Natural killer cell (primary cell): ENCODE measurements around the gene APOBEC4. TPM values are rescaled to one million over a fixed set of nuclear protein-coding genes. Genes with fewer than 3 reads are reported as not detected.

Experiments used
- ATAC-seq, 3 donors: fragments of 150-1000 bp in 2 of 3; fragments of 200-7000 bp in 1 of 3; cut with Tn5 transposase; 1 replicate in 1 of 3; 2 replicates in 2 of 3; pipeline ENCODE4 v1.10.0; 2021; ENCODE audit warnings: mild to moderate bottlenecking in 2 of 3, moderate library complexity in 2 of 3
- DNase-seq, 2 donors: peaks; one replicate each; pipeline versions ENCODE4 v3.0.0 to v3.0.0-alpha.2; 2013 to 2021; ENCODE audit warnings: mixed read lengths in 1 of 2
- H3K27ac ChIP-seq: one replicate; pipeline ENCODE4 v1.5.1; 2013; ENCODE audit warnings: mild to moderate bottlenecking, low read length
- H3K27me3 ChIP-seq: one replicate; pipeline ENCODE4 v1.6.1; 2013; ENCODE audit warnings: low read length; ENCODE audit not compliant: control insufficient read depth, insufficient read depth
- H3K36me3 ChIP-seq: one replicate; pipeline ENCODE4 v1.6.1; 2013; ENCODE audit warnings: low read length; ENCODE audit not compliant: control insufficient read depth, insufficient read depth
- H3K4me1 ChIP-seq: one replicate; pipeline ENCODE4 v1.6.1; 2013; ENCODE audit warnings: low read length; ENCODE audit not compliant: control insufficient read depth, insufficient read depth
- H3K4me3 ChIP-seq: one replicate; pipeline ENCODE4 v1.5.1; 2013; ENCODE audit warnings: low read length
- H3K9me3 ChIP-seq: one replicate; pipeline ENCODE4 v1.6.1; 2013; ENCODE audit warnings: low read length; ENCODE audit not compliant: control insufficient read depth, insufficient read depth
- H3K27ac Mint-ChIP-seq, 2 donors: one replicate each; pipeline ENCODE4 v1.8.0; 2022; ENCODE audit warnings: mild to moderate bottlenecking in 2 of 2, mixed read lengths in 2 of 2, moderate library complexity in 1 of 2
- H3K27me3 Mint-ChIP-seq, 2 donors: one replicate each; pipeline ENCODE4 v1.8.0; 2022; ENCODE audit warnings: low read depth in 2 of 2, mixed read lengths in 2 of 2
- H3K36me3 Mint-ChIP-seq: one replicate; pipeline ENCODE4 v1.8.0; 2022; ENCODE audit warnings: mixed read lengths
- H3K4me1 Mint-ChIP-seq, 2 donors: one replicate each; pipeline ENCODE4 v1.8.0; 2022; ENCODE audit warnings: mixed read lengths in 2 of 2
- H3K4me3 Mint-ChIP-seq: one replicate; pipeline ENCODE4 v1.8.0; 2022; ENCODE audit warnings: mild to moderate bottlenecking, moderate library complexity, mixed read lengths
- H3K9me3 Mint-ChIP-seq, 2 donors: one replicate each; pipeline ENCODE4 v1.8.0; 2022; ENCODE audit warnings: mixed read lengths in 2 of 2
- WGBS: methylation state at CpG from one replicate; pipeline ENCODE4 v1.1.7; 2013; ENCODE audit warnings: missing lambda C conversion rate; ENCODE audit not compliant: insufficient coverage; 5-methylcytosine and 5-hydroxymethylcytosine counted together
- intact Hi-C: fragments of 100-400 bp; cut with micrococcal nuclease; formaldehyde crosslinking; loops from one replicate; pipeline ENCODE4 v1.14.2; 2022
- total RNA-seq, 4 donors: library from RNA; stranded (reverse); fragments of 120-200 nt in 1 of 4; gene quantifications; one replicate each; pipeline versions ENCODE4 v1.2.3 to v1.2.4, GENCODE V29; 2013 to 2022
- TF ChIP-seq, protein P1 (sequence below): fragments of 200-600 bp; IDR thresholded peaks from one replicate; pipeline ENCODE4 v1.8.0; 2022; ENCODE audit warnings: antibody characterized with exemption

Gene APOBEC4
- total RNA-seq, 3 donors from 2014 or later (not counting 1 experiment from before 2014, with no cell fraction given): not detected

DNA sequence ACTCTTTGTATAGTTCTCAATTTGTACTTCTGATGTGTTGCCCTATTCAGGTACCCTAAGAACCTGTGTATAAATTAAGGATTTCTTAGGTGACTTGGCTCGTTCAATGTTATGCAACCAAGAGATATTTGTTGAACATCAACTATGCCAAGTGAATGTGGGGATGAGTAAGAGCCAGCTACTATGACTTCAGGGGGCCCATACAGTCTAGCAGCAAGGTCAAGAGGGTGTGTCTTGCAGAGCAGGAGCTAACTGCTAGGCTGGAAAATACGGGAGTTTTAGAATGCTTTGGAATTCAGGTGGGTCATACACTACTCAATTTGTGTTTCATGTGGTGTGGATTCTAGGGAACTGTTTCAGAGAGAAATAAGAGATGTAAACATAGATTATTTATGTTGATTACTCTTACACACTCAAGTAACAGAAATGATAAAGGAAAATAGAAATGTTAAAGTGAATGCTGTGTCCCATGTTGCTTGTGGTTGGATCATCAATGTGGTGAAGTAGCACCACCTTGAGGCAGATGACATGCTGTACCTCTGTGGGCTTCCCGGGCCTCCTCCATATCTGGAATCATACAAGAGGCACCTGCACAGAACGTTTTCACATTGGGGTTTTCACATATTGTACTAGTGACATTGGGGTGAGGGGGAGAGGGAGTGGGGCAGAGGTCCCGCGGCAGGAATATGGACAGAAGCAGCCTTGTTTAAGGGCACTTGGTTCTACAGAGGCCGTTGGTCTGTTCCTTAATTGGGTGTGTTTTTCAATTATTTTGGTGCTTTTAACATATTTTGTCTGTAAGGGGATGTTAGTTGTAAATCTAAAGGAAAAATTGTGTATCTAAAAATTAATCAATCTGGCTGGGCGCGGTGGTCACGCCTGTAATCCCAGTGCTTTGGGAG lies 30.0 kb downstream of the APOBEC4 start:
- H3K4me3 ChIP-seq: no peak overlapping the region
- Mint-ChIP-seq H3K9me3 (no peaks in the 10 kb centered on the region), H3K27ac (peak overlapping the region; percentile 63 to 82), H3K36me3 (peaks cover 7% of the 10 kb centered on the region), H3K27me3 (no peaks in the 10 kb centered on the region), H3K4me1 (peaks cover 24 to 25% of the 10 kb centered on the region in 2 donors), H3K4me3 (no peak overlapping the region)
- peak in 1 of 2 donors; percentile 76 for DNase-seq
- no peaks in the 10 kb centered on the region for H3K27me3 ChIP-seq
- peak; percentile 60 to 85 (median 83) for ATAC-seq
- 70% methylated on average over 10 of the region's 10 CpGs for WGBS
- no peaks in the 10 kb centered on the region for H3K9me3 ChIP-seq
- TF ChIP-seq, protein P1, sequence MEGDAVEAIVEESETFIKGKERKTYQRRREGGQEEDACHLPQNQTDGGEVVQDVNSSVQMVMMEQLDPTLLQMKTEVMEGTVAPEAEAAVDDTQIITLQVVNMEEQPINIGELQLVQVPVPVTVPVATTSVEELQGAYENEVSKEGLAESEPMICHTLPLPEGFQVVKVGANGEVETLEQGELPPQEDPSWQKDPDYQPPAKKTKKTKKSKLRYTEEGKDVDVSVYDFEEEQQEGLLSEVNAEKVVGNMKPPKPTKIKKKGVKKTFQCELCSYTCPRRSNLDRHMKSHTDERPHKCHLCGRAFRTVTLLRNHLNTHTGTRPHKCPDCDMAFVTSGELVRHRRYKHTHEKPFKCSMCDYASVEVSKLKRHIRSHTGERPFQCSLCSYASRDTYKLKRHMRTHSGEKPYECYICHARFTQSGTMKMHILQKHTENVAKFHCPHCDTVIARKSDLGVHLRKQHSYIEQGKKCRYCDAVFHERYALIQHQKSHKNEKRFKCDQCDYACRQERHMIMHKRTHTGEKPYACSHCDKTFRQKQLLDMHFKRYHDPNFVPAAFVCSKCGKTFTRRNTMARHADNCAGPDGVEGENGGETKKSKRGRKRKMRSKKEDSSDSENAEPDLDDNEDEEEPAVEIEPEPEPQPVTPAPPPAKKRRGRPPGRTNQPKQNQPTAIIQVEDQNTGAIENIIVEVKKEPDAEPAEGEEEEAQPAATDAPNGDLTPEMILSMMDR: no peak
- no peak overlapping the region for H3K27ac ChIP-seq
- intact Hi-C loops: loop anchor here (2.0 kb wide), 1 partner anchor 342 kb away; no protein-coding TSS in a partner anchor
- no peaks in the 10 kb centered on the region for H3K4me1 ChIP-seq
- peaks cover 38% of the 10 kb centered on the region for H3K36me3 ChIP-seq

DNA sequence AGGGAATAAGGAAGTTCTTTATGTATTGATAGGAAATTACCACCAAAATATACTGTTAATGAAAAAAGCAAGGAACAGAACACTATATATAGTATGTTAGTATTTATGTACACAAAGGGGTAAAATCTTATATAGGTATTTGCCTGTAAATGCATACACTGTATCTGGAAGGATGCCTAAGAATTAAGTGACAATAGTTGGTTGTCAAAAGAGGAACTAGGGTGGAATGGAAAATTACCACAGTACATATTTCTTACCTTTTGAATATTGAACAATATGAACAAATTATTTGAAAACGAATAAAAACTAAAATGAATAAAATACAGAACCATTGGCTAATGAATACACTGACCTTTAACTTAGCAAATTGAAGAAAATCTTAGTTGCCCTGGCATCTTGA lies 31.1 kb downstream of the APOBEC4 start:
- H3K4me1 Mint-ChIP-seq: peaks cover 24% of the 10 kb centered on the region in 2 donors
- Histone ChIP-seq H3K4me1 (no peaks in the 10 kb centered on the region), H3K36me3 (peaks cover 32% of the 10 kb centered on the region), H3K27ac (no peak overlapping the region), H3K9me3 (no peaks in the 10 kb centered on the region), H3K4me3 (no peak overlapping the region), H3K27me3 (no peaks in the 10 kb centered on the region)
- intact Hi-C loops: loop anchor here (2.0 kb wide), 1 partner anchor 341 kb away; no protein-coding TSS in a partner anchor
- no peak for DNase-seq
- no peaks in the 10 kb centered on the region for H3K9me3 Mint-ChIP-seq
- no peak for ATAC-seq
- H3K4me3 Mint-ChIP-seq: no peak overlapping the region
- H3K27ac Mint-ChIP-seq: peak overlapping the region in 1 of 2 donors; percentile 82
- WGBS: no CpG with 5 or more reads among the region's 1 CpG
- H3K27me3 Mint-ChIP-seq: no peaks in the 10 kb centered on the region
- peaks cover 7% of the 10 kb centered on the region for H3K36me3 Mint-ChIP-seq
- TF ChIP-seq, protein P1: no peak

DNA sequence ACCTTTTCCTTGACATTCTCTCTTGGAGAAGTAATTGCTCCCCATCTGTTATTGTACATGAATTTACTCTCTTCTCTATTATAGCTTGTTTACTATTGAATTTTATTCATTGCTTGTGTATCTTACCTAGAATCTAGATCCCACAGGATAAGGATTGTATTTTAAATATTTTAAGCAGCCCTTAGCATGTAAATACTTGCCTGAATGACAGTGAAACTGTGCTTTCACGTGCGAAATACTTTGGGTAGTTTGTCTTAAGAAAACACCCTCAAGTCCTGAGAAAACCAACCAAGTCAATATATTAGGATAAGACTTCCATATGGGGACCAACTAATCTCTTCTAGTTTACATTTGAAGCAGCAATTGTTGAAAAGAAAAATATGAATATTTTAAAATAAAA lies 32.8 kb downstream of the APOBEC4 start:
- no peak overlapping the region for H3K27ac ChIP-seq
- no peak for ATAC-seq
- no peaks in the 10 kb centered on the region for H3K27me3 ChIP-seq
- no peaks in the 10 kb centered on the region for H3K4me1 ChIP-seq
- H3K9me3 ChIP-seq: no peaks in the 10 kb centered on the region
- Mint-ChIP-seq H3K27me3 (no peaks in the 10 kb centered on the region), H3K9me3 (no peaks in the 10 kb centered on the region), H3K36me3 (peaks cover 7% of the 10 kb centered on the region), H3K27ac (peak overlapping the region in 1 of 2 donors; percentile 56), H3K4me1 (peaks cover 12 to 18% of the 10 kb centered on the region in 2 donors), H3K4me3 (no peak overlapping the region)
- 100% methylated on average over 2 of the region's 2 CpGs for WGBS
- TF ChIP-seq, protein P1: no peak
- DNase-seq: no peak
- no peak overlapping the region for H3K4me3 ChIP-seq
- peaks cover 18% of the 10 kb centered on the region for H3K36me3 ChIP-seq
- intact Hi-C loops: no loop called here
